HG02610 (cell line): ENCODE results near the gene FSTL3.
"Not testable (repeated sequence)": the region's sequence is repeated elsewhere in the genome, so short reads cannot be mapped to it uniquely, and the experiment has no call there.

Experiments
- ATAC-seq: cut with Tn5 transposase; IDR thresholded peaks from one replicate; pipeline ENCODE4 v1.9.1; 2021; ENCODE audit warnings: mild to moderate bottlenecking, moderate library complexity; ENCODE audit not compliant: unreplicated experiment

The FSTL3 gene

GRCh38 chr19:709196-709964, 33.2 kb downstream of the FSTL3 start:
- no peak for ATAC-seq

GRCh38 chr19:709965-710571, 33.9 kb downstream of the FSTL3 start:
- ATAC-seq, result no peak

GRCh38 chr19:710767-711166, 34.6 kb downstream of the FSTL3 start:
- ATAC-seq, result no peak

GRCh38 chr19:711254-711653, 35.1 kb downstream of the FSTL3 start:
- no peak for ATAC-seq

- no peak for ATAC-seq
These were observed 39.2 kb downstream of the FSTL3 start for GRCh38 chr19:715347-715746.

- no peak for ATAC-seq
These were observed 42.2 kb downstream of the FSTL3 start for GRCh38 chr19:718251-718951.

GRCh38 chr19:718991-719512, 42.9 kb downstream of the FSTL3 start:
- ATAC-seq, result no peak

- ATAC-seq, result no peak
These were observed 43.6 kb downstream of the FSTL3 start for GRCh38 chr19:719636-720344.

GRCh38 chr19:720345-721160, 44.4 kb downstream of the FSTL3 start:
- ATAC-seq, result no peak

- no peak for ATAC-seq
These were observed 46.4 kb downstream of the FSTL3 start for GRCh38 chr19:722553-723101.

- no peak for ATAC-seq
These were observed 47.1 kb downstream of the FSTL3 start for GRCh38 chr19:723247-723646.

GRCh38 chr19:723714-724113, 47.5 kb downstream of the FSTL3 start:
- no peak for ATAC-seq

- ATAC-seq, result no peak
These were observed 49.4 kb downstream of the FSTL3 start for GRCh38 chr19:725461-726089.

GRCh38 chr19:726993-727956, 51.1 kb downstream of the FSTL3 start:
- ATAC-seq, result no peak

GRCh38 chr19:728011-728410, 51.8 kb downstream of the FSTL3 start:
- ATAC-seq, result no peak

- ATAC-seq, result not testable (repeated sequence)
These were observed 53.4 kb downstream of the FSTL3 start for GRCh38 chr19:729564-729963.

GRCh38 chr19:729965-730668, 53.9 kb downstream of the FSTL3 start:
- ATAC-seq, result no peak

- ATAC-seq, result no peak
These were observed 54.8 kb downstream of the FSTL3 start for GRCh38 chr19:731000-731399.
